Measurements from ENCODE around the gene TKTL2.

TKTL2 gene

GRCh38 chr4:163476761-163477438 lies 3.3 kb upstream of the TKTL2 start:
- no peak for DNase-seq (ENCODE audit: low spot score)
- no peak for TF ChIP-seq CTCF (IDR thresholded peaks at IDR 0.05)
- Histone ChIP-seq H3K4me3 (no peak overlapping the region), H3K27ac (no peak overlapping the region)

DNA sequence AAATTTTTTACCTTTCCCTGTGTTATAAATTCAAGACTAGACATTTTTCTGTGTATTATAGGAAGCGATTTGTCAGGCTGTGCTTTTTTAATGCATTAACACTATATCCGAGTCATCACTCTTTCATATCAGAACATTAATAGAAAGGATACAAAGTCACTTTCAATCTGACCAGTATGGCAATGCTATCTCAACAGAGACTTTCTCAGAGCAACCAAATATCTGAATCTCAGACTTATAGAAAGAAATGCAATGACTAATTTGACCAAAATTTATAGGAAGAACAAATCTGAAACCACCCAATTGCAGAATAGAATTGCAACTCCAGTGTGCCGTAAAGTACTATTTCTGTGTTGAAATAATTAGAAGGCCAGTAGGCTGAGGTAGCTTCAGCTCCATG lies 473 bp upstream of the TKTL2 start:
- DNase-seq (ENCODE audit: low spot score): no peak
- TF ChIP-seq CTCF (IDR thresholded peaks at IDR 0.05): no peak
- Histone ChIP-seq H3K4me3 (no peak overlapping the region), H3K27ac (no peak overlapping the region)

DNA sequence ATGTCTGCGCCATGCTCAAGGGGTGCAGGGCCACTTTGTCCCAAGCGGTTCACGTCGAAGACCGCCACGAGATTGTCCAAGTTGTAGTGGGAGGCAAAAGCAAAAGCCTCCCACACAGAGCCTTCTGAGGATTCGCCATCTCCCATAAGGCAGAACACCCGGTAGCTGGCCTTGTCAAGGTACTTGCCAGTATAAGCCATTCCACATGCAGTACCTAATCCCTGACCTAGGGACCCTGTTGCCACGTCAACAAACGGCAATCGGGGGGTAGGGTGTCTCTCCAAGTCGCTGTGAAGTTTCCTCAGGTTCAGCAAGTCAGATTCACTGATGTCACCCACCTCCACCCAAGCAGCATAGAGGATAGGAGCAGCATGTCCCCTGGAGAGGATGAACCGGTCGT lies 424 bp downstream of the TKTL2 start:
- no peak overlapping the region for H3K4me3 ChIP-seq
- no peak for TF ChIP-seq CTCF (IDR thresholded peaks at IDR 0.05)
- no peak for DNase-seq (ENCODE audit: low spot score)
- no peak overlapping the region for H3K27ac ChIP-seq

- no peak for TF ChIP-seq CTCF (IDR thresholded peaks at IDR 0.05)
- H3K4me3 ChIP-seq: no peak overlapping the region
- no peak overlapping the region for H3K27ac ChIP-seq
- no peak for DNase-seq (ENCODE audit: low spot score)
These were observed 3.2 kb downstream of the TKTL2 start for GRCh38 chr4:163470391-163470790.

- no peak overlapping the region for H3K4me3 ChIP-seq
- no peak for DNase-seq (ENCODE audit: low spot score)
- no peak overlapping the region for H3K27ac ChIP-seq
- no peak for TF ChIP-seq CTCF (IDR thresholded peaks at IDR 0.05)
These were observed 6.3 kb downstream of the TKTL2 start for GRCh38 chr4:163467082-163467770.

GRCh38 chr4:163462556-163462955 lies 11.0 kb downstream of the TKTL2 start:
- DNase-seq (ENCODE audit: low spot score): no peak
- no peak overlapping the region for H3K27ac ChIP-seq
- no peak overlapping the region for H3K4me3 ChIP-seq
- no peak for TF ChIP-seq CTCF (IDR thresholded peaks at IDR 0.05)
